ENCODE results near the gene SIGLEC12.

The SIGLEC12 gene

GRCh38 chr19:51501594-51502263, at the start of gene SIGLEC12:
SIGLEC12 (minus strand) TSS chr19:51501800; CDS start chr19:51501733, 67 bp downstream.
- Mint-ChIP-seq H3K27ac (peak within 1 kb of the TSS; percentile 54), H3K4me1 (ENCODE audit: low read depth) (peaks cover 15% of the 10 kb centered on the region), H3K9me3 (ENCODE audit: low read depth) (peaks cover 5% of the 10 kb centered on the region), H3K27me3 (no peaks in the 10 kb centered on the region), H3K36me3 (peaks cover 6% of the 10 kb centered on the region), H3K4me3 (peak within 1 kb of the TSS; percentile 63)

GRCh38 chr19:51550848-51551672, 49.5 kb upstream of the SIGLEC12 start:
- Mint-ChIP-seq H3K9me3 (ENCODE audit: low read depth) (no peaks in the 10 kb centered on the region), H3K4me1 (ENCODE audit: low read depth) (peaks cover 37% of the 10 kb centered on the region), H3K27ac (no peak overlapping the region), H3K4me3 (no peak overlapping the region), H3K36me3 (no peaks in the 10 kb centered on the region), H3K27me3 (peaks cover 31% of the 10 kb centered on the region)

- no peaks in the 10 kb centered on the region for H3K36me3 Mint-ChIP-seq
- H3K27ac Mint-ChIP-seq: no peak overlapping the region
- H3K27me3 Mint-ChIP-seq: peaks cover 26% of the 10 kb centered on the region
- no peak overlapping the region for H3K4me3 Mint-ChIP-seq
- no peaks in the 10 kb centered on the region for H3K9me3 Mint-ChIP-seq (ENCODE audit: low read depth)
- peaks cover 37% of the 10 kb centered on the region for H3K4me1 Mint-ChIP-seq (ENCODE audit: low read depth)
These were observed 48.1 kb upstream of the SIGLEC12 start for GRCh38 chr19:51549533-51550324.

GRCh38 chr19:51548891-51549305, 47.3 kb upstream of the SIGLEC12 start:
- peaks cover 22% of the 10 kb centered on the region for H3K27me3 Mint-ChIP-seq
- H3K27ac Mint-ChIP-seq: no peak overlapping the region
- no peaks in the 10 kb centered on the region for H3K9me3 Mint-ChIP-seq (ENCODE audit: low read depth)
- no peaks in the 10 kb centered on the region for H3K36me3 Mint-ChIP-seq
- peaks cover 37% of the 10 kb centered on the region for H3K4me1 Mint-ChIP-seq (ENCODE audit: low read depth)
- H3K4me3 Mint-ChIP-seq: no peak overlapping the region

DNA sequence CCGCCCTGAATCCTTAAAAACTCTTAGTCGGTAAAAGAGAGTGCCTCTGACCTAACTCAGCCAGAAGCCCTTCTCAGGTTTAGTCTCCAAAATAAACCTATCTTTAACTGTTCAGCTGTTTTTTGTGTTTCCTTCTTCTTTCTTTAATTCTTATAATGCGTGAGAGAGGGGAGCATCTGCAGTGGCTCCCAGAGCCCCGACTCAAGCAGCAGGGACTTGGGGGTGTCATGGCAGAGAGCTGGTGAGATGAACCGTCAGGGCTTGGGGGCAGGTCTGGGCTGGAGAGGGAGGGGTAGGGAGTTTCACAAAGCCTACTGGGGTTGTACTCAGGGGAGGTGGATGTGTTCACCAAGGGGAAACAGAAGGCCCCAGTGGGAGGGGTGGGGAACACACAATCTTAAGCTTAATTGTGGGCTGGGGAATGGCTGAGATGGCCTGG, 46.6 kb upstream of the SIGLEC12 start:
- Mint-ChIP-seq H3K27me3 (peaks cover 22% of the 10 kb centered on the region), H3K4me3 (no peak overlapping the region), H3K27ac (no peak overlapping the region), H3K36me3 (no peaks in the 10 kb centered on the region), H3K4me1 (ENCODE audit: low read depth) (peaks cover 37% of the 10 kb centered on the region), H3K9me3 (ENCODE audit: low read depth) (no peaks in the 10 kb centered on the region)

DNA sequence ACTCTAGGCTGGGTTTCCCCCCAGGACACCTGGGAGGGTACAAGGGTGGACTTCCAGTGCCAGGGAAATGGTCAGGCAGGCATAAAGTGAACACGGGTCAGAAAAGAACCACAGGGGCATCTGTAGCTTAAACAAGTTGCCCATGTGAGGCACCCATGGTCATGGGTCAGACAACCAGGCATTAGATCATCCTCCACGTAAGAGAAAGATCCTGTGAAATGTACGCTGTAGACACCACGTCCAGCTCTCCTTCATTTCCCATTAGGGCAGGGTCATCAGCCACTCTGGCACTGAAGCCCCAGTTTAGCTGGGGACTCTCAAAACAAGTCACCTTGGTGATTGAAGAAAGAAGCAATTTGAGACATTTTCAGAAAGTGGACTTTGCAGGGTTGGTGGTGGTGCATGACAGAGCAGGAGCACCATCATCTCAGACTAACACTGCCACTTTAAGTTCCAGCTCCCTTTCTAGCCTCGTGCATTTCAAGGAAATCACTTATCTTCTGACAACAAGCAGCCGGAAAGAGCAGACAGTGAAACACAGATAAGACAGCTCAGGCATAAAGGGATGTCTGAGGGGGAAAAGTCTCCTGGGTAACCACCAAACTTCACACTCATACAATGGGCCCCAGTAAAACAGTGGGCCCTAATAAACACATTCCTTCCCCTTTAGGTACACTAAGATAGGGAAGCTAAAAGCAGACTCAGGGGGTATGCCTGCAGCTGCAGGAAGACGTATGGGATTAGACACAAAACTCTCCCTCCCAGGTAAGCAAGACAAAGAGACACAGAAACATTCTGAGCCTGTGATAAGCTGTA, 46.0 kb upstream of the SIGLEC12 start:
- no peaks in the 10 kb centered on the region for H3K9me3 Mint-ChIP-seq (ENCODE audit: low read depth)
- peak overlapping the region; percentile 19 for H3K27ac Mint-ChIP-seq
- no peak overlapping the region for H3K4me3 Mint-ChIP-seq
- peaks cover 20% of the 10 kb centered on the region for H3K27me3 Mint-ChIP-seq
- peaks cover 35% of the 10 kb centered on the region for H3K4me1 Mint-ChIP-seq (ENCODE audit: low read depth)
- H3K36me3 Mint-ChIP-seq: no peaks in the 10 kb centered on the region

- H3K9me3 Mint-ChIP-seq (ENCODE audit: low read depth): no peaks in the 10 kb centered on the region
- H3K36me3 Mint-ChIP-seq: no peaks in the 10 kb centered on the region
- no peak overlapping the region for H3K27ac Mint-ChIP-seq
- no peak overlapping the region for H3K4me3 Mint-ChIP-seq
- H3K27me3 Mint-ChIP-seq: peaks cover 17% of the 10 kb centered on the region
- peaks cover 28% of the 10 kb centered on the region for H3K4me1 Mint-ChIP-seq (ENCODE audit: low read depth)
These were observed 45.2 kb upstream of the SIGLEC12 start for GRCh38 chr19:51546650-51547396.

- no peaks in the 10 kb centered on the region for H3K9me3 Mint-ChIP-seq (ENCODE audit: low read depth)
- peaks cover 17% of the 10 kb centered on the region for H3K27me3 Mint-ChIP-seq
- no peaks in the 10 kb centered on the region for H3K36me3 Mint-ChIP-seq
- no peak overlapping the region for H3K27ac Mint-ChIP-seq
- H3K4me3 Mint-ChIP-seq: no peak overlapping the region
- H3K4me1 Mint-ChIP-seq (ENCODE audit: low read depth): peaks cover 22% of the 10 kb centered on the region
These were observed 44.6 kb upstream of the SIGLEC12 start for GRCh38 chr19:51546107-51546649.

DNA sequence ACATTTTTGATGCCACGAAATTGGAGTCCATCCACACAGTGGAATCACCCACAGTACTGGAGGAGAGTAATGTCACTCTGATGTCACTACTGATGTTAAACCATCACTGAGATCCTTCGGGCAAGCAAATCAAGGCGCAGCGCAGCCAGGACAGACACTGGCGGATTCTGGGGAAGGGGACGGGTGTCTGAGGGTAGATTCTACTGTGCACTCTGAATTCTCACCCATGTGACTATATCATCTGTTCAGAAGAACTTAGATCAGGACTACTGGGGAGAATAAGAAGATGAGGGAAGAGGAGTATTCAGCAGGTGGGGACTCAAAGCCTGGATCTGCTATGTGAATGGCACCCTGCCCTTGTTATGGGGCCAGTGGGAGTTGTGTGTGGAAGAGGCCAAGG, 42.4 kb upstream of the SIGLEC12 start:
- Mint-ChIP-seq H3K9me3 (ENCODE audit: low read depth) (no peaks in the 10 kb centered on the region), H3K36me3 (no peaks in the 10 kb centered on the region), H3K27ac (no peak overlapping the region), H3K4me1 (ENCODE audit: low read depth) (peaks cover 14% of the 10 kb centered on the region), H3K4me3 (no peak overlapping the region), H3K27me3 (peaks cover 23% of the 10 kb centered on the region)

DNA sequence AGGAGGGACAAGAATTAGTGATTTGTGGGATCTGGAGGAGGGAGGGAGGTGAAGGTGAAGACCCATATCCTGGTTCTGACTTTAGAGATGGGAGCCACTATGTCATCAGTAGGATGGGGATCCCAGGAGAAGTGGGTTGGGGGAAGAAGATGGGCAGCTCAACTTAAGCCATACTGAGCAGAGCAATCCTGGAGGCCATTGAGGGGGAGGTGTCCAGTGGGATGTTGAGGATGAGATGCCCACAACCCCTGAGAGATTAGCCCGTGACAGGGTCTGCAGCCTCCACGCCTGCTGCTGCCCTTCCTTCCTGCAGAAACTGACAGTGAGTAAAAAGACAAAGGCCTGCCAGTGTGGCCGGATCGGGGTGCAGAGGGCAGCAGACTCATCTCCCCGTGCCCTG, 41.1 kb upstream of the SIGLEC12 start:
- H3K4me1 Mint-ChIP-seq (ENCODE audit: low read depth): peaks cover 9% of the 10 kb centered on the region
- H3K27ac Mint-ChIP-seq: no peak overlapping the region
- no peak overlapping the region for H3K4me3 Mint-ChIP-seq
- H3K27me3 Mint-ChIP-seq: peaks cover 22% of the 10 kb centered on the region
- H3K36me3 Mint-ChIP-seq: no peaks in the 10 kb centered on the region
- H3K9me3 Mint-ChIP-seq (ENCODE audit: low read depth): no peaks in the 10 kb centered on the region

GRCh38 chr19:51541458-51542357, 40.1 kb upstream of the SIGLEC12 start:
- Mint-ChIP-seq H3K36me3 (no peaks in the 10 kb centered on the region), H3K9me3 (ENCODE audit: low read depth) (no peaks in the 10 kb centered on the region), H3K27ac (no peak overlapping the region), H3K4me3 (no peak overlapping the region), H3K4me1 (ENCODE audit: low read depth) (peaks cover 6% of the 10 kb centered on the region), H3K27me3 (peaks cover 25% of the 10 kb centered on the region)

DNA sequence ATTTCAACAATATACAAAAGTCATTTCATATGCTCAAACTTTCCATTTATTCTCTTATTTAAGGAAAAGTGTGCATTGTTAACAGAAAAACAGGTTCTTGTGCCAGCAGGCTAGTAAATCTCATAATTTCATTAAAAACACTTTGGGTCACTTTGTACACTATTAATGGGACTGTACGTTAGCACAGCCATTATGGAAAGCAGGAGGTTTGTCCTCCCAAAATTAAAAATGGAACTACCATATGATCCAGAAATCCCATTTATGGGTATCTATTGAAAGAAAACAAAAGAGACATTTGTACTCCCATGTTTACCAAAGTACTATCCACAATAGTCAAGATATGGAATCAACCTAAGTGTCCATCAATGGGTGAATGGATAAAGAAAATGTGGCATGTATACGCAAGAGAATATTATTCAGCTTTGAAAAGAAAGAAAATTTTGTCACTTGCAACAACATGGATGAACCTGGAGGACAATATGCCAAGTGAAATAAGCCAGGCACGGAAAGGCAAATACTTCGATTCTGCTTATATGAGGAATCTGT, 38.3 kb upstream of the SIGLEC12 start:
- H3K27me3 Mint-ChIP-seq: peaks cover 28% of the 10 kb centered on the region
- no peaks in the 10 kb centered on the region for H3K36me3 Mint-ChIP-seq

More for the DNA sequence above, 38.3 kb upstream of the SIGLEC12 start:
- H3K4me3 Mint-ChIP-seq: no peak overlapping the region
- no peaks in the 10 kb centered on the region for H3K9me3 Mint-ChIP-seq (ENCODE audit: low read depth)
- no peak overlapping the region for H3K27ac Mint-ChIP-seq
- H3K4me1 Mint-ChIP-seq (ENCODE audit: low read depth): no peaks in the 10 kb centered on the region

All from activated naive CD8-positive, alpha-beta T cell (primary cell).